Astrocyte (in vitro differentiated cells and primary cell): Measurements from ENCODE around the gene FABP7. TPM values are rescaled to one million over a fixed set of nuclear protein-coding genes. Genes with fewer than 3 reads are reported as not detected.

Source experiments
- DNase-seq: peaks from one replicate; pipeline ENCODE4 v3.0.0-alpha.2; 2010; ENCODE audit warnings: low read depth
- FAIRE-seq: peaks from 2 replicates; lab custom pipeline; 2011; peaks lifted over from hg19 to GRCh38; lab: Jason Lieb, UNC
- H2AFZ ChIP-seq: 2 replicates; pipeline ENCODE4 v1.6.0; 2012; ENCODE audit warnings: low read depth, low read length, inconsistent platforms
- H3K27ac ChIP-seq: 2 replicates; pipeline ENCODE4 v1.5.1; 2011; ENCODE audit warnings: low read depth, low read length, inconsistent platforms
- H3K27me3 ChIP-seq: 2 replicates; pipeline ENCODE4 v1.6.0; 2011; ENCODE audit warnings: low read length, inconsistent platforms; ENCODE audit not compliant: insufficient read depth
- H3K36me3 ChIP-seq: 2 replicates; pipeline ENCODE4 v1.5.1; 2011; ENCODE audit warnings: low read length, inconsistent platforms; ENCODE audit not compliant: insufficient read depth
- H3K4me1 ChIP-seq: 2 replicates; pipeline ENCODE4 v1.5.1; 2011; ENCODE audit warnings: low read length, inconsistent platforms; ENCODE audit not compliant: insufficient read depth
- H3K4me2 ChIP-seq: 2 replicates; pipeline ENCODE4 v1.6.0; 2012; ENCODE audit warnings: low read length, inconsistent platforms
- H3K4me3 ChIP-seq: 2 replicates; pipeline ENCODE4 v1.5.1; 2011; ENCODE audit warnings: low read depth, mild to moderate bottlenecking, low read length, inconsistent platforms; ENCODE audit not compliant: insufficient read depth
- H3K79me2 ChIP-seq: 2 replicates; pipeline ENCODE4 v1.6.0; 2012; ENCODE audit warnings: mild to moderate bottlenecking, low read length, inconsistent platforms; ENCODE audit not compliant: insufficient read depth
- H3K9ac ChIP-seq: 2 replicates; pipeline ENCODE4 v1.6.0; 2012; ENCODE audit warnings: mild to moderate bottlenecking, low read length, inconsistent platforms
- H3K9me3 ChIP-seq: 2 replicates; pipeline ENCODE4 v1.5.1; 2012; ENCODE audit warnings: low read depth, mild to moderate bottlenecking, low read length, inconsistent platforms; ENCODE audit not compliant: insufficient read depth
- H4K20me1 ChIP-seq: 2 replicates; pipeline ENCODE4 v1.6.0; 2012; ENCODE audit warnings: low read length, inconsistent platforms; ENCODE audit not compliant: insufficient read depth
- H3K27ac Mint-ChIP-seq: one replicate; pipeline ENCODE4 v1.8.0; 2021; ENCODE audit warnings: mild to moderate bottlenecking, mixed read lengths; ENCODE audit not compliant: unreplicated experiment
- H3K27me3 Mint-ChIP-seq: one replicate; pipeline ENCODE4 v1.8.0; 2021; ENCODE audit warnings: low read depth, mixed read lengths; ENCODE audit not compliant: unreplicated experiment
- H3K36me3 Mint-ChIP-seq: one replicate; pipeline ENCODE4 v1.8.0; 2021; ENCODE audit warnings: low read depth, mixed read lengths; ENCODE audit not compliant: unreplicated experiment
- H3K4me1 Mint-ChIP-seq: one replicate; pipeline ENCODE4 v1.8.0; 2021; ENCODE audit warnings: low read depth, mixed read lengths; ENCODE audit not compliant: unreplicated experiment
- H3K4me3 Mint-ChIP-seq: one replicate; pipeline ENCODE4 v1.8.0; 2021; ENCODE audit warnings: mild to moderate bottlenecking, moderate library complexity, mixed read lengths; ENCODE audit not compliant: unreplicated experiment
- H3K9me3 Mint-ChIP-seq: one replicate; pipeline ENCODE4 v1.8.0; 2021; ENCODE audit warnings: mild to moderate bottlenecking, mixed read lengths; ENCODE audit not compliant: unreplicated experiment
- EZH2 ChIP-seq: IDR thresholded peaks from 2 replicates; pipeline ENCODE4 v1.6.1; 2012; ENCODE audit warnings: mild to moderate bottlenecking, low read length, inconsistent platforms; ENCODE audit not compliant: insufficient read depth
- total RNA-seq: library from RNA; stranded (reverse); gene quantifications from 2 replicates; pipeline ENCODE4 v1.2.1, GENCODE V29; 2021
- TF ChIP-seq, protein P1 (sequence below): IDR thresholded peaks from 2 replicates; pipeline ENCODE4 v1.5.1; 2011; ENCODE audit warnings: low read depth, mild to moderate bottlenecking, inconsistent platforms, low read length, moderate library complexity; ENCODE audit not compliant: insufficient read depth

FABP7 gene
- total RNA-seq, 1 donor from 2014 or later, result 1.1 TPM

DNA sequence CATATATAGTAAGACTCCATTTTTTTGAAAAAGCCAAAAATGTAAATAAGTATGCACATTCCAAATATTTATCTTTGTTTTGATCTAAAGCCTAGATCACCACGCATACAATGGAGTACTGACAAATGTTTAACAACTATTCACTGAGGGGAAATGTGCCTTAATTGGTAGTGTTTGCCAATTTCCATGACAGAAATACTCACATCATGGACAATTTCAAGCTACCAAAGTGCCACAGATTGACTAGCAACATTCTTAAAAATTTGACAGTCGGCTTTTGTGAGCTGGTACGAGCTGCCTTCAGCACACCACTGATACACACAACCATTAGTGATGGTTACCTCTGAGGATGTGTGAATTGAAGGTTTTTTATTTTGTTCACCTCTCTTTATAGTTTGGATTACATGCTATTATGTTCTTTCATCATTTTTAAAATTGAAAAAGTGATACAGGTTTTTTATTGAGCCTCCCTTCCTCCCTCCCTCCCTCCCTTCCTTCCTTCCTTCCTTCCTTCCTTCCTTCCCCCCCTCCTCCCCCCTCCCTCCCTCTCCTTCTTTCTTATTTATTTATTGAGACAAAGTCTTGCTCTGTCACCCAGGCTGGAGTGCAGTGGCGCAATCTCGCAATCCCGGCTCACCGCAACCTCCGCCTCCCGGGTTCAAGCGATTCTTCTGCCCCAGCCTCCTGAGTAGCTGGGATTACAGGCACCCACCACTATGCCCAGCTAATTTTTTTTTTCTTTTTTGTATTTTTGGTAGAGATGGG lies 28.8 kb downstream of the FABP7 start:
- no peak for TF ChIP-seq EZH2
- TF ChIP-seq, protein P1, sequence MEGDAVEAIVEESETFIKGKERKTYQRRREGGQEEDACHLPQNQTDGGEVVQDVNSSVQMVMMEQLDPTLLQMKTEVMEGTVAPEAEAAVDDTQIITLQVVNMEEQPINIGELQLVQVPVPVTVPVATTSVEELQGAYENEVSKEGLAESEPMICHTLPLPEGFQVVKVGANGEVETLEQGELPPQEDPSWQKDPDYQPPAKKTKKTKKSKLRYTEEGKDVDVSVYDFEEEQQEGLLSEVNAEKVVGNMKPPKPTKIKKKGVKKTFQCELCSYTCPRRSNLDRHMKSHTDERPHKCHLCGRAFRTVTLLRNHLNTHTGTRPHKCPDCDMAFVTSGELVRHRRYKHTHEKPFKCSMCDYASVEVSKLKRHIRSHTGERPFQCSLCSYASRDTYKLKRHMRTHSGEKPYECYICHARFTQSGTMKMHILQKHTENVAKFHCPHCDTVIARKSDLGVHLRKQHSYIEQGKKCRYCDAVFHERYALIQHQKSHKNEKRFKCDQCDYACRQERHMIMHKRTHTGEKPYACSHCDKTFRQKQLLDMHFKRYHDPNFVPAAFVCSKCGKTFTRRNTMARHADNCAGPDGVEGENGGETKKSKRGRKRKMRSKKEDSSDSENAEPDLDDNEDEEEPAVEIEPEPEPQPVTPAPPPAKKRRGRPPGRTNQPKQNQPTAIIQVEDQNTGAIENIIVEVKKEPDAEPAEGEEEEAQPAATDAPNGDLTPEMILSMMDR, result no peak
- Histone ChIP-seq H4K20me1 (no peaks in the 10 kb centered on the region), H3K9ac (no peak overlapping the region), H3K36me3 (peaks cover 7% of the 10 kb centered on the region), H3K4me3 (no peak overlapping the region), H3K27ac (no peak overlapping the region), H3K27me3 (no peaks in the 10 kb centered on the region), H2AFZ (no peak overlapping the region), H3K9me3 (no peaks in the 10 kb centered on the region), H3K4me2 (no peak overlapping the region), H3K79me2 (no peaks in the 10 kb centered on the region), H3K4me1 (no peaks in the 10 kb centered on the region)
- no peak overlapping the region for H3K4me3 Mint-ChIP-seq
- no peak for FAIRE-seq
- H3K27me3 Mint-ChIP-seq, result no peaks in the 10 kb centered on the region
- no peak for DNase-seq
- no peaks in the 10 kb centered on the region for H3K9me3 Mint-ChIP-seq
- no peak overlapping the region for H3K27ac Mint-ChIP-seq
- peaks cover 2% of the 10 kb centered on the region for H3K36me3 Mint-ChIP-seq
- no peaks in the 10 kb centered on the region for H3K4me1 Mint-ChIP-seq

GRCh38 chr6:122809001-122809400 lies 29.5 kb downstream of the FABP7 start:
- FAIRE-seq, result no peak

More at GRCh38 chr6:122809001-122809400, 29.5 kb downstream of the FABP7 start:
- H3K79me2 ChIP-seq, result no peaks in the 10 kb centered on the region
- H3K36me3 Mint-ChIP-seq, result peaks cover 2% of the 10 kb centered on the region
- H3K4me1 Mint-ChIP-seq, result no peaks in the 10 kb centered on the region
- no peaks in the 10 kb centered on the region for H3K27me3 Mint-ChIP-seq
- H3K36me3 ChIP-seq, result peaks cover 7% of the 10 kb centered on the region
- H3K9me3 Mint-ChIP-seq, result no peaks in the 10 kb centered on the region
- no peaks in the 10 kb centered on the region for H4K20me1 ChIP-seq
- H3K9me3 ChIP-seq, result no peaks in the 10 kb centered on the region
- no peak for DNase-seq
- H2AFZ ChIP-seq, result no peak overlapping the region
- H3K4me1 ChIP-seq, result no peaks in the 10 kb centered on the region
- TF ChIP-seq EZH2, result no peak
- TF ChIP-seq, protein P1, result no peak
- no peak overlapping the region for H3K9ac ChIP-seq
- H3K27me3 ChIP-seq, result no peaks in the 10 kb centered on the region
- no peak overlapping the region for H3K4me3 ChIP-seq
- H3K27ac ChIP-seq, result no peak overlapping the region
- no peak overlapping the region for H3K4me3 Mint-ChIP-seq
- no peak overlapping the region for H3K4me2 ChIP-seq
- no peak overlapping the region for H3K27ac Mint-ChIP-seq
